Renal pelvis (tissue), 4 donors: ENCODE measurements around the gene MRPL48. TPM values are rescaled to one million over a fixed set of nuclear protein-coding genes. Genes with fewer than 3 reads are reported as not detected.

Experiments
- DNase-seq: peaks from one replicate; pipeline ENCODE4 v3.0.0-alpha.2; 2013
- polyA plus RNA-seq, 3 donors: library from polyadenylated mRNA; unstranded; fragments of 120-200 nt; gene quantifications; one replicate each; pipeline ENCODE4 v1.2.1, GENCODE V29; 2013; ENCODE audit not compliant: insufficient read length in 3 of 3

Gene MRPL48
- polyA plus RNA-seq, 3 donors: 53.3 to 69.9 (median 59.6) TPM

- no peak for DNase-seq
Measured at GRCh38 chr11:73818846-73819245, 31.2 kb downstream of the MRPL48 start.

DNA sequence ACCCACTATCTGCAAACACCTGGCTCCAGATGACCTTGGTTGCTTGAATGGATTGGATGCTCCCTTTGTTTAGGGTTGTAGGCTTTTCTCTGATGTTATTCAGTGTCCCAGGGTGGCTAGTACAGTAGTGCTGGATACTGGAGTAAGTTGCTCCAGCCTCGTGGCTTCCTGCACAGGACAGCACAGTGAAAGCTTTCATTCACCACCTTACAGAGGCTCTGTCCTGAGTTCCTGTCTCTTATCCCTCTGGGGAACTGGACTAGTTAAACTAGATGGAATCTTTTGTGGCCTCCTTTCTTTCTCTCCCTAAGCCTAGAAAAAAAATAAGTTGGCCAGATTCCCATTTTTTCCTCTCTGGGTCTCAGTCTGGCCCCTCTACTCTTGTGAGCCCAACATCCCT lies 42.6 kb downstream of the MRPL48 start:
- DNase-seq: no peak

DNA sequence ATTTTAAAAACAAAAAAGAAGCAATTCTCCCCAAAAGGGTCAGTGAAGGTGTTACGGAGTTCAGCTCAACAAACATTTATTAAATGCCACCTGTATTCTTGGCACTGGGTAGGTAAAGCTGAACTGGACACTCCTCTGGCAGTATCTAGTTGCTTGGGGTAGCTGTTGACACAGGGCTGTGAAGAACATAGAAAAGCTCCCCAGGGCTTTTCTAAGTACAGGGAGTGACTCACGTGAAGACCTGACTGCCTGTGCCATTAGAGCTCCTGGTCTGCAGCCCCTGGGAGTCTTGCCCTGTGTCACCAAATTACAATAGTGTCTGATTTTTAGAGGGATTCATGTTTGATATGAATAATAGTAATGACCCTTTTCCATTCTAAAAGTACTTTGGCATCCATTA lies 45.4 kb downstream of the MRPL48 start:
- no peak for DNase-seq

GRCh38 chr11:73838443-73839122 lies 50.9 kb downstream of the MRPL48 start:
- DNase-seq: no peak

GRCh38 chr11:73839123-73839457 lies 51.4 kb downstream of the MRPL48 start:
- DNase-seq: no peak

DNA sequence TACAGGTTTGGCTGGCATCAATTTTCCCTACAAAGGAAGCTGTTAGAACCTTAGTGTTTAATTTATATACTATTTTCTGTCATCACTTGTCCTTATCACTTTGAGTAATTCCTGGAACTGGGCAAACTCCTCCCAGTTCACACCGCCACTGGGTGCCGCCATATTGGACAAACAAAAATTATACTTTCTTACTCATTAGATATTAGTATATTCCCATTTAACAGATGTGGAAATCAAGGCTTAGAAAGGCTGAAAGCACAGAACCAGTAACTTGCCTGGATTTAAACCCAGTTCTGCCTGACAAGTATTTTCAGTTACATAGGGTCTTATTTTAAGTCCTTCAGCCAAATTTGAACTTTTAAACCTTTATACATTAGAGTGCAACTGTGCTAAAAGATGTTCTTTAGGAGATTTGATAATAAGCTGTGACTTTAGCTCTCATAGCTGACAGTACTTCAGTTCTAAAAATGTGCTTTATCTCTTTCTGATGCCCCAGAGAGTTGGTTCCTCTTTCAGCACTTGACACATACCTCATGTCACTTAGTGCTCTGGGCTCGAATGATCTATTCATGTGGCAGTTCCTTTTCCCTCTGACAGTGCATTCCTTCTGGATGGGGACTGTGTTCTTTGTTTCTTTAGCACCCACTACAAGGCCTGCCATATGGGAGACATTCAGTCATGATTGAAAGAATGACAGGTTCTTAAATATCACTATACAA lies 63.5 kb downstream of the MRPL48 start:
- no peak for DNase-seq

- DNase-seq: no peak
Measured at GRCh38 chr11:73852049-73852448, 64.4 kb downstream of the MRPL48 start.

DNA sequence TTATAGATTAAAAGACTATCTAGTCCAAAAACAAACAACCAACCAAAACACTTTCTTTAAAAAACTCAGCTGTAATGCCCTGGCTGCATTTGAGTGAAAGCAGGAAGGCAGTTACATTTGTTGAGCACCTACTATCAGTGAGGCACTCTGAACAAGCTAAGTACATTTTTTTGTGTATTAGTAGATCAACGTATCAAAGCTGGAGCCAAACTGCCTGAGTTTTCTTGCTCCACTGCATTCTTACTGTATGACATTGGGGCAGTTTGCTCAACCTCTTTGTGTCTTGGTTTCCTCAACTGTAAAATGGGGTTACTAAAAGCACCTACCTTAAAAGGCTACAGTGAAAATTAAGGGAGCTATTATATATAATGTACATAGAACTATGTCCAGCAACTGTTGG lies 67.0 kb downstream of the MRPL48 start:
- DNase-seq: no peak

GRCh38 chr11:73856031-73856567 lies 68.4 kb downstream of the MRPL48 start:
- no peak for DNase-seq

- DNase-seq: no peak
Measured at GRCh38 chr11:73859671-73860070, 72.0 kb downstream of the MRPL48 start.

DNA sequence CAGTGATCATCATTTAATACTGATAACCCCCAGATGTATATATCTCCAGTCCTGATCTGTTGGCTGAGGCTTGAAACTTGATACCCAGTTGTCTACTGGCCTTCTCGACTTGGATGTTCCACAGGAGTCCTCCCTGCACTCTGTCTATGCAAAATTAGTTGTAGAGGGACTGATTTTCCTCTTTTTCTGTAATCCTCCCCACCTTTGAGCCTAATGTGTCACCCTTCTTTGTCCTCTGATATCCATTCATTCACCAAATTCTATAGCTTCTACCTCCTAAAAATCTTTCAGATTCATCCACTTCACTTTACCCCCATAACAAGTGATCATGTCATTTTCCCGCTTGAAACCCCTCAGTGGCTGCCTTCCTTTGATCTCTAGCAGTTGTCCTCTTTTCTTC lies 72.5 kb downstream of the MRPL48 start:
- DNase-seq: no peak

DNA sequence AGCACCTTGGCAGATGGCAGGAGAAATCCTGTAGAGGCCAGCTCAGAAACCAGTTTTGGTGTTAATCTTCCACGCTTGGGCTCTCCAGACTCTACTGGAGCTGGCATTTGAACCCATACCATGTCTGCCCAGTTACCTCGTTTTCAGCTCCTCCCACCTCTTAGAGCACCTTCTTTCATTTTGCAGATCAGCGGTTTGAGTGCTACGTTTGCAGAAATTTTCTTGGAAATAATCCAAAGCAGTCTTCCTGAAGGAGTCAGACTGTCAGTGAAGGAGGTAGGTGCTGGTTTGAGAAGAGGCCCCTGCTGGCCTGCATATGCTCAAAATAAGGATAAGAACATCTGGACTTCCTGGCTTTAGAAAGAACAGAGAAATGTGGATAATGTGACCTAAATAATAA lies 75.3 kb downstream of the MRPL48 start:
- no peak for DNase-seq

GRCh38 chr11:73866095-73866579 lies 78.5 kb downstream of the MRPL48 start:
- no peak for DNase-seq

DNA sequence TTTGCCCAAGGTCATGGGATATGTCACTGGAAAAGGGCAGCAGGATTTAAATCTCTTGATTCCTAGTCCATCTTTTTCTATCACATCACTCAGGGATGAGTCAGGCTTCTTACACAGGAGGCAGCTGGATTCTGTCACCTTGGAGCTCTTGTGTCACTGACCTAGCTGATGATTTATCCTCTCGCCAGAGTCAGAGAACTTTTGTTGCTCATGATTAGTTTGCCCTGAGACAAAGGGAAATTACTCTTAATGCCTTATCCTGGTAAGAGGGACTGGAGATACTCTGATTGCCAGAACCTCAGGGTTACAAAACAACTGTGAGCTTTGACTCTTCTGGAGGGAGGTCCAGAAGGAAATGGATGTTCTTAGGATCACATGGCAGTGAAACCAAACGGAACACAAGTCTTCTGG lies 78.9 kb downstream of the MRPL48 start:
- peak; percentile 53 for DNase-seq

- DNase-seq: no peak
Measured at GRCh38 chr11:73869332-73869949, 81.8 kb downstream of the MRPL48 start.

DNA sequence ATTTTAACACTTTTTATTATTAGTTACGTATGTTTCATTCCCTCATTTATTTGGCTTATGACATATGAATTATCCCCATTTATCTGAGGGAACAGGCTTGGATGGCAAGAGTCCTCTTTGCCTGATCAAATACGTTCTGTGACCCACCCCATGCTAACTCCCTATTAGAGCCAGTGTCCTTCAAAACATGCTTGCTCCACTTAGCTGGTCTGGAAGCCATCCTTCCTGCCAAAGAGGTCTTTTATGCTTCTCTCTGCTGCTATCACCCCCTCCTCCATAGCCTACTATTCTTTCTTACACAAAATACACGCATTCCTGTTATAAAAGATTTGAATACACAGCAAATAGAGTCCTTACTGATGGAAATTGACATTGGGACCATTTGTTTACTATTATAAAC lies 82.6 kb downstream of the MRPL48 start:
- DNase-seq: no peak

GRCh38 chr11:73872749-73873357 lies 85.2 kb downstream of the MRPL48 start:
- DNase-seq: no peak

GRCh38 chr11:73875380-73875779 lies 87.7 kb downstream of the MRPL48 start:
- DNase-seq: no peak

DNA sequence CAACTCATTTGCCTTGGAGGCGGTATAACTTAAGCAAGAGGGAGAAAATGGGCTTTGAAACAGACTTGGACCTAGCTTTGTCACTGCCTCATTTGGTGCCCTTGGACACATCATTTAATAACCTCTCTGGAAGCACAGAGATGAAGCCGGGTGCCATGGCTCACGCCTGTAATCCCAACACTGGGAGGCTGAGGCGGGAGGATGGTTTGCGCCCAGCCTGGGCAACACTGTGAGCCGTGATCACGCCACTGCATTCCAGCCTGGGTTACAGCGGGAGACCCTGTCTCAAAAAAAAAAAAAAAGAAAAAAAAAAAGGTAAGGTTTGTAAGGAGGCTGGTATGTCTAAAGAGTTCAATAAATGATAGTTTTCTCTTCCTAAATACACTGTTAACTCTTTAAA lies 88.2 kb downstream of the MRPL48 start:
- DNase-seq: no peak

DNA sequence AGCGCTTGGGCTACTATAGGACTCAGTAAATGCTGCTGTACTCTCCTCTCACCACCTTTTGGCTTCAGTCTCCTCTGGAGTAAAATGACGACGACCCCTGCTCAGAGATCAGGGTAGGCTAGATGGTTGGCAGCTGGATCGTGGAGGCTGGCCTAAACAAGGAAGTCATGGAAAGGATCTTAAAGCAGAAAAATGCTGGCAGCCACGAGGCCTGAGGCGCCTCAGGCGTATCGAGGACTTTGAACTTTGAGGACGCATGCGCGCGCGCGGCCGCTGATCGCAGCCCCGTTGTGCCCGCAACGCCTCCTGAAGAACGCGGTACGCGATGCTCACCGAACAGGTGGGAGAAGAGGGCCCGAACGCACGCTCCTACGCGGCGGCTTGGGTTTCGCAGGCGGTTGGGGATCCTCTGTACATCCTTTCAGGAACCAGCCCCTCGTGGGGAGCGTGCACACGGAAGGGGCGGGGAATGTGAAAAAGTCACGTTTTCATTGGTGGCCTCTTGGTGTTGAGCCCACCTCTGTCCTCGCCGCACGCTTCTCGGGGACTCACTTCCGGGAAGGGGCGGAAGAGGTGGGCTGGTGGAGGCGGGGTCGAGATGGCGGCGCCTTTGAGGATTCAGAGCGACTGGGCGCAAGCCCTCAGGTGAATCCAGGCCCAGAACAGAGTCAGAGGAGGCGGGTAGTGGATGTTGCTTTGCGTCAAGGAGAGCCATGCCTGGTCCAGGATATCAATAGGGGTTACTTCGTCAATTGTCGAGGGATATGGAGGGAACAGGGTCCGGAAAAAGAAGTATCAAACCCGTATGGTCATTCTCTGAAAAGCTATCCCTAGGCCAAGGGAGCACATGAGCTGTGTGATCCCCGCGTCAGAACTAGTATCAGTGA lies 89.0 kb downstream of the MRPL48 start, which contains the start of the genes COA4 and PAAF1:
Gene COA4 (minus strand): TSS at position 423 of the 887 bp plus-strand sequence. CDS start 3,468 bp downstream, outside the sequence.
Gene PAAF1 (plus strand): TSS at position 576 of the 887 bp plus-strand sequence. CDS start 23 bp downstream, at position 599.
- peak; percentile 98 for DNase-seq

- DNase-seq: no peak
Measured at GRCh38 chr11:73878771-73879170, 91.1 kb downstream of the MRPL48 start.
